ENCODE results near the gene AQP3.
A peak's percentile ranks its signal among the peaks of the same experiment; 100 is the strongest.
"Not testable (repeated sequence)": the region's sequence is repeated elsewhere in the genome, so short reads cannot be mapped to it uniquely, and the experiment has no call there.

AQP3 gene

GRCh38 chr9:33440204-33440603 lies 7.2 kb downstream of the AQP3 start:
- DNase-seq, result no peak

DNA sequence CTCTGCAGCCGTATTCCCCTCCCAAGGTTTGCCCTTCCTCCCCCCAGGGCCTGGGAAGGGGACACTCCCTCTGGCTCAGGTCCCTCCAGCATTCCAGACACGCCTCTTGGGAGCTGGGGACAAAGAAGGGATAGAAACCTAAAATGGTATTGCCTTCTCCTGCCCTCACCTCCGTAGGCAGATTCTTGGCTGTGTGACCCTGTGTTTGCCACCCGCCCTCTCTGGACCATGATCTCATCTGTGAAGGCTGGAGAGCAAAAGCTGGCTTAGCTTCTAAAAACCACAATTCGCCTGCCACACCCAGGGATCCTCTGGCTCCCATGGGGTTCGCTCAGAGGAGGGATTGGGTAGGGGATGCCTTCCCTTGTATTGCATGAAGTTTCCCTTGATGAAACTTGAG lies 7.7 kb downstream of the AQP3 start:
- DNase-seq, result no peak

DNA sequence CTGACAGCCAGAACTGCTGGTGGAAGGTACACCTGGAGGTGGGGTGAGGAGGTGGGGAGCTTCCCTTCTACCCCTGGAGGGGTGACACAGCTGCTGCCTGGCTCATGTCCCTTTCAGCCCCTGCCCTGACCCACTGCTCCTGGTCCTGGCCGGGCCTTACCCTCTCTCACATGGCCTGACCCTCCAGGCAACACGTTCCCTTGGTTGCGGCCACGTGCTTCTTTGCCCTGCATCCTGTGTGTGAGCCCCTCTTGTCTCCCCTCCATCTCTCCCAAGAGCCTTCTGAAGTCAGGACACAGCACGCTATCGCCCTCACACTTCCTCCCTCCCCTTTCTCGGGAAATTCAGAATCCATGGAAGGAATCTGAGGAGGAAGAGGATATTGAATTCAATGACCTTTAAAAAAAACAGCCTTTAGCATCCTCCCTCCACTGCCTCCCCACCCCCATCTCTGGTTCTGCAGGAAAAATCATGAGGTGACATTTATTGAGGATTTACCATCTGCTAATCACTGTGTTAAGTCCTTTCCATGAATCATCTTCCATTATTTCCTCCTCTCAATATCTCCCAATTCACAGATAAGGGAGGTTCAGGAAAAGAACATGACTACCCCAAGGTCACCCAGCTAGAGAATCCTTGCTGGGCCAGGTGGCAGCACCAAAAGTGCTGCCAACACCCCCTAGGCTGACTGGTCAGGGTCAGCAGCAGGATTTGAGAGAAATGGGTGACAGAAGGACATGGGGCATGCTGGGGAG lies 8.3 kb downstream of the AQP3 start:
- no peak for DNase-seq

GRCh38 chr9:33437898-33438297 lies 9.5 kb downstream of the AQP3 start:
- DNase-seq, result no peak

DNA sequence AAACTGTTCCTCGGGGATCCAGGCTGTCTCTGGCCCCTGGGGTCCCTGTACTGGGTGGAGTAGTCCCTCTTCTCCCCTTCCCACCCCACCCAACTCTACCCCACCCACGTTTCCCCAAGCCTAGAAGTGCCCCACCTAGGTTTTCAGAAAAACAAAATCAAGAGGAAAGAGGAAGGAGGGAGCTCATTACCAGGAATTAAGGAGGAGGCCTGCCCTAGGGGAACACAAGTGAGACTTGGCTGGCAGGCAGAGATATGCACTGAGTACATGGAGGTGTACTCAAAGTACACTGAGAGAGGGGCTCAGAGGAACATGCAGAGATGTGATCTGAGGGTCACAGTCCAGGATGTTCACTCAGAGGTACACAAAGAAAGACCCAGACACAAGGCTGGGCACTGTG lies 10.2 kb downstream of the AQP3 start:
- no peak for DNase-seq

GRCh38 chr9:33436445-33436844 lies 10.9 kb downstream of the AQP3 start:
- DNase-seq, result no peak

DNA sequence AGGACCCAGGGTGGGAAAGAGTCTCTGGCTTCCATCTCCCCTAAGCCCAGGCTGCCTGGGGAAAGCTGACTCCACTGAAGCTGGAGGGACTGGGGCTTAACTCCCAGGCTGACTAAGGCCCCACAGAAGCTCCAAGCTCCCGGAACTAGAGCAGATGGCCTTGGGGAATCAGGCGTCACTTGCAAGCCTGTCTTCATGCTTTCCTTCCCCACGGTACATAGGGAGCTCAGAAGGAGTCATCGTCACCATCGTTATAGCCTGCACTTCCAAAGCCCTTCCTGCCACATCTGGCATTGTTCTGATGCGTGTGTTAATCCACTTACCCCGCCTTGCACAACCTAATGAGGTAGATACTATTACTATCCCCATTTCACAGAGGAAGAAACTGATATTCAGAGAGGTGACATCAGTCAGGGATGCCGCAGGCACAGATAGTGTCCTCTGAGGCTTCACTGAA lies 11.5 kb downstream of the AQP3 start:
- DNase-seq, result no peak

DNA sequence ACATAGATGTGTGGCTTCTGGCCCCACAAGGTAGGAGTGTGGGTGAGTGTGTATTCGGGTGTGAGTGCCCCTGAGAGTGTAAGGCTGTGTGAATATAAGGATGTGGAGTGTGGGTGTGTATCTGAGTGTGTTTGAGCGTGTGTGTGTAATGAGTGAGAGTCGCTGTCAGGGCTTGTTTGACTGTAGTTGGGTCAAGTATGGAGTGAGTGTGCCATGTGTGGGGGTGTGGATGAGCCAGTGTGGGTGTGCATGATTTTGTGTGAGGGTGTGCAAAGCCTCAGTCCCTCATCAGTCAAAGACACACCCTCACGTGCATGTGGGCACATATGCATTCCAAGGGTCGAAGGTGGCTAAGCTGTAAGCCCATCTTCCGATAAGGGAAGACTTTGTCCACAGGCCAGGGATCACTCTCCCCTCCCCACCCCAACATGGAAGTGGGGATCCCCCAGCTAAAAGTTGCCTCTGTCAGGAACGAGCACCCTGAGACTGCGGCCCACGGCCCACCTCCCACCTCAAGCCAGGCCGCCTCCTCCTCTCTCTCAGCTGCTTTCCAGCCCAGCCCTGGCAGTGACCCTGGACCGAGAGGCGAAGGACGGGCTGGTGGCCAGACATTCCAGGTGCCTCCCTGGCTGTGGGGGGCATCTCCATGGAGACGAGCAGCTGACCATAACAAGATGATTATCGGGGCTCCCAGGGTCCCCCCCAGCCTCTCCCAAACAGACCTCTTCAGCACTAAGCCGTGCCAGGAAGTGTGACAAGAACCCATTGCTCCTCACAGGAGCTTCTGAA lies 12.9 kb downstream of the AQP3 start:
- DNase-seq, result no peak

DNA sequence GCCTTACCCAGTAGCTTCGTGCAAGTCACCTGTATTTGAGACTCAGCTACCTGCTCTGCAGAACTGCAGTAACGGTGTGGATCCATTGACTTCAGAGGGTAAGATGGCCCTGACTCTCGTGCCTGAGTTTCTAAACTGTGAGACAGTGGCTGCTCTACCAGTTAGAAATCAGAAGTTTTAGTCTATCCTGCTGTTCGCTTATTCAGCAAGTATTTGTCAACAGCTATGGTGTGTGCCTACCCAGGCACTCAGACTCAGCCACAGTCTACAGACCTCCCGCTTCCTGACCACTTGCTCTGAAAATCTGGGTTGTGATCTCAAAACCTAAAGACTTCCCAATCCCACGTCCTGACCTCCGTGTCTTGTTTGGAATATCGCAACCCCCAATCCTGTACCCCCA lies 13.5 kb downstream of the AQP3 start:
- no peak for DNase-seq

- no peak for DNase-seq
Observed at GRCh38 chr9:33431420-33431819, 16.0 kb downstream of the AQP3 start.

DNA sequence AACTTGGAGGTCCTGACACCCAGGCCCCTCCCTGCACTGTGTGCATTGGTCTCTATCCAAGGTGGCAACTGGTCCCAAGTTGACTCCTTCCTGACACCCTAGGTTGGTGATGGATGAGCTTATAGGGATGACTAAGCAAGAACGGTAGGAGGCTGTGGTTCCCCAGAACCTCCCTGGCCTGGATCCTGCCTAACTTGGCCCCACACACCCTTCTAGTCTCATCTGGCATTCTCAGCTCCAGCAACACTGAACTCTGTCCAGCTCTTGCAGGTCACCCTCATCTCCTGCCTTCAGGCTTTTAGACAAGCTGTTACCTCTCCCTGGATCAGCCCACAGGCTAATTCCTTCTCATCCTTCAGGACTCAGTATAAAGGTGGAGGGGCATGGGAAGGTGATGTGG lies 16.5 kb downstream of the AQP3 start:
- no peak for DNase-seq

- DNase-seq, result no peak
Observed at GRCh38 chr9:33429256-33429985, 18.0 kb downstream of the AQP3 start.

DNA sequence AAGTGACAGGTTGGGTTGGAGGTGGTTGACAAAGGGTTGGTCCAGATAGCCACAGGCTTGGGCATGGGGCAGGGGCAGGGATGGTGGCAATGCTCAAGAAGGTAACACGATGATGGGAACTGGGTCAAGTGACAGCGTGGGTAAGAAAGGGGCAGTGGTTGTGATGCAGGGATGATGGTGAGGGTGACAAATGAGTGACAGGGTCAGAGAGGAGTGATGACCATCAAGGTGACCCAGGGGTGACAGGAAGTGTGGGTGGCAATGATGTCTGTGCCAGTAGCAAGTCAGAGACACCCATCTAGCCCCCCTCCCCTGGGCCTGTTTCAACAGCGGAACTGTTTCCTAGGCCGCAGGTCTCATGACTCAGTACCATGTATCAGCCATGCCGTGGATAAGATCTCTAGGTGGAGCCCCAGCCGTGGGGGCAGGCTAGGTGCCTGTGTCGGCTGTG lies 20.5 kb downstream of the AQP3 start:
- DNase-seq, result no peak

- no peak for DNase-seq
Observed at GRCh38 chr9:33425128-33425533, 22.3 kb downstream of the AQP3 start.

DNA sequence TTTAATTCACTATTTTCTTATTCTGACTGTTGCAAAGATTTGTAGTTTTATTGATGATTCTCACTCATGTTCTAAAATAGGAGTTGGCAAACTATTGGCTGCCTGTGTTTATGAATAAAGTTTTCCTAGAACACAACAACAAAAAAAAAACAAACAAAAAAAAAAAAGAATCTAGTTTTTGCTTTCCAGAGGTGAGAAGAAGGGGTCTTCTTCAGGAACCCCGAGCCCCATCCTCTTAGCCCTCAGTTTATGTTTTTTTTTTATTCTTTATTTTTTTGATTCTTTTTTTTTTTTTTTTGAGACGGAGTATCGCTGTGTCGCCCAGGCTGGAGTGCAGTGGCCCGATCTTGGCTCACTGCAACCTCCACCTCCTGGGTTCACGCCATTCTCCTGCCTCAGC lies 22.9 kb downstream of the AQP3 start:
- not testable (repeated sequence) for DNase-seq

DNA sequence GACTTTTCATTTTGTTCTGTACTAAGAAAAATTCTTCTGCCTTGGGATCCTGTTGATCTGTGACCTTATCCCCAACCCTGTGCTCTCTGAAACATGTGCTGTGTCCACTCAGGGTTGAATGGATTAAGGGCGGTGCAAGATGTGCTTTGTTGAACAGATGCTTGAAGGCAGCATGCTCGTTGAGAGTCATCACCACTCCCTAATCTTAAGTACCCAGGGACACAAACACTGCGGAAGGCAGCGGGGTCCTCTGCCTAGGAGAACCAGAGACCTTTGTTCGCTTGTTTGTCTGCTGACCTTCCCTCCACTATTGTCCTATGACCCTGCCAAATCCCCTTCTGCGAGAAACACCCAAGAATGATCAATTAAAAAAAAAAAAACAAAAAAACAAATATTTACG lies 23.4 kb downstream of the AQP3 start:
- DNase-seq, result not testable (repeated sequence)

GRCh38 chr9:33419708-33420303 lies 27.6 kb downstream of the AQP3 start:
- DNase-seq, result no peak

- no peak for DNase-seq
Observed at GRCh38 chr9:33418090-33418489, 29.3 kb downstream of the AQP3 start.

DNA sequence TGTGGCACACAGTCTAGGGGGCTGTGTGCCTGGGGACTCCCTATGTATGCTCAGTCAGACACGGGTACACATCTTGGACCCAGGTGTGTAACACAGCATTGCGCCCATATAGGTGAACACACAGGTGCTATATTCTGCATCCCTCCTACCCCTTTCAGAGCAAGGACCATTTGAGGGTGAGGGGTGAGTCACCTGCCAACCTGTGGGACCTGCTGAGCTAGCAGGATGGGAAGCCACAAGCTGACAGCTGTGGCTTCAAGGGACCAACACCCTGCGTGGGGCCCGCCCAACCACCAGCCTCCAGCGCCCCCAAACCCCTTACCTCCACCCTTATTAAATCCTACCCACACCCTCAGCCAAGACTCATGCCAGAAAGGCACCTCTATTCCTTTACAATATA lies 30.4 kb downstream of the AQP3 start:
- DNase-seq, result peak; percentile 25

DNA sequence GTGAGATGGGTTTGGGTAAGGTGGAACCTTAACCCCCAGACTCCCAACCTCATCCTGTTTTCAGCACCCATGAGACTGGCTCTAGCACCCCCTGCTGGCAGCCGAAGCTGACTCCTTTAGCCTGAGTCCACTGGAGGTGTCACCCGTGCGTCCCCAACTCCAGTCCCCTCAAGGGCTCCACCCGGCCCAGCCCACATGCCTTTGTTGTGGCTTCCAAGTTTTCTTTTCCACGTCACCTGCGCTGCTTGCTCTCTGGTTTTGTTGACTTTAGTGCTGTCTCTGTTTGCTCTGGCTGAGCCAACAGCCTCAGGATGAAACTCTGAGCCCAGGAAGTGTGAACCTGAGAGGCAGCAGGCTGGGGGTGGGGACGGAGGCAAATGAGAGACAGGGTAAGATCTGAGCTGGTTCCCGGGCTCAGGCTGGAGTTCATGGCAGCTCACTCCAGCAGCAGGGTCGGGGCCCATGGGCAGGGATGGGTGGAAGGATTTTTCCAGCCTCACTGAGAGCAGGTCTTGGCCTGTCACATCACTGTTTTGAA lies 31.8 kb downstream of the AQP3 start:
- peak; percentile 97 for DNase-seq

GRCh38 chr9:33414889-33415500 lies 32.4 kb downstream of the AQP3 start:
- DNase-seq, result no peak

- DNase-seq, result no peak
Observed at GRCh38 chr9:33414268-33414667, 33.1 kb downstream of the AQP3 start.

Data from activated CD4-positive, alpha-beta T cell treated with anti-CD3 and anti-CD28 coated beads for 48 hours (primary cell).